ENCODE data around the gene TPM4. TPM values are rescaled to one million over a fixed set of nuclear protein-coding genes. Genes with fewer than 3 reads are reported as not detected.

TPM4 gene
- total RNA-seq, 2 experiments from 2014 or later, result 182 to 185 TPM

GRCh38 chr19:16078759-16079707 lies 2.7 kb downstream of the TPM4 start:
- Mint-ChIP-seq H3K9me3 (no peaks in the 10 kb centered on the region), H3K4me3 (peak overlapping the region; percentile 84), H3K27me3 (no peaks in the 10 kb centered on the region), H3K4me1 (ENCODE audit: low read depth) (peaks cover 69% of the 10 kb centered on the region), H3K27ac (peak overlapping the region; percentile 94), H3K36me3 (ENCODE audit: low read depth) (peaks cover 63% of the 10 kb centered on the region)
- no peaks in the 10 kb centered on the region for H3K9me3 ChIP-seq (ENCODE audit: control insufficient read depth in 1 of 2, insufficient read depth in 1 of 2, low read length in 2 of 2)
- peak; percentile 47 to 96 (median 63) for DNase-seq
- POLR2A ChIA-PET, result interaction anchor here (0.9 to 9.6 kb wide), 15 partner anchors 7 to 789 kb away, joined by 3 to 192 read pairs (median 5); partner anchors contain the start of genes AKAP8, FAM32A, KLF2 and RAB8A
- TF ChIP-seq, protein P1, sequence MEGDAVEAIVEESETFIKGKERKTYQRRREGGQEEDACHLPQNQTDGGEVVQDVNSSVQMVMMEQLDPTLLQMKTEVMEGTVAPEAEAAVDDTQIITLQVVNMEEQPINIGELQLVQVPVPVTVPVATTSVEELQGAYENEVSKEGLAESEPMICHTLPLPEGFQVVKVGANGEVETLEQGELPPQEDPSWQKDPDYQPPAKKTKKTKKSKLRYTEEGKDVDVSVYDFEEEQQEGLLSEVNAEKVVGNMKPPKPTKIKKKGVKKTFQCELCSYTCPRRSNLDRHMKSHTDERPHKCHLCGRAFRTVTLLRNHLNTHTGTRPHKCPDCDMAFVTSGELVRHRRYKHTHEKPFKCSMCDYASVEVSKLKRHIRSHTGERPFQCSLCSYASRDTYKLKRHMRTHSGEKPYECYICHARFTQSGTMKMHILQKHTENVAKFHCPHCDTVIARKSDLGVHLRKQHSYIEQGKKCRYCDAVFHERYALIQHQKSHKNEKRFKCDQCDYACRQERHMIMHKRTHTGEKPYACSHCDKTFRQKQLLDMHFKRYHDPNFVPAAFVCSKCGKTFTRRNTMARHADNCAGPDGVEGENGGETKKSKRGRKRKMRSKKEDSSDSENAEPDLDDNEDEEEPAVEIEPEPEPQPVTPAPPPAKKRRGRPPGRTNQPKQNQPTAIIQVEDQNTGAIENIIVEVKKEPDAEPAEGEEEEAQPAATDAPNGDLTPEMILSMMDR (IDR thresholded peaks at IDR 0.05), result no peak
- ATAC-seq (ENCODE audit: poor library complexity), result peak; percentile 76
- peak overlapping the region; percentile 72 to 83 for H3K27ac ChIP-seq (ENCODE audit: low read depth in 1 of 2, low read length in 2 of 2)
- H3K27me3 ChIP-seq (ENCODE audit: control insufficient read depth in 1 of 2, insufficient read depth in 2 of 2, low read length in 2 of 2), result no peaks in the 10 kb centered on the region
- H3K4me1 ChIP-seq (ENCODE audit: insufficient read depth, low read length), result peaks cover 79% of the 10 kb centered on the region
- H3K36me3 ChIP-seq (ENCODE audit: insufficient read depth, low read length), result peaks cover 39% of the 10 kb centered on the region
- H3K4me3 ChIP-seq (ENCODE audit: low read length), result peak overlapping the region; percentile 87
- CTCF ChIA-PET, result interaction anchor here (0.8 to 4.1 kb wide), 7 partner anchors 7 to 37 kb away, joined by 3 to 24 read pairs (median 6); no protein-coding TSS in a partner anchor
- intact Hi-C loops (cut with DNase I, micrococcal nuclease), result loop anchor here (1.0 to 10.0 kb wide), 10 partner anchors 7 to 288 kb away; partner anchors contain the start of genes FAM32A (in 1 of the 2), KLF2 (in 1 of the 2) and RAB8A (in 1 of the 2)

DNA sequence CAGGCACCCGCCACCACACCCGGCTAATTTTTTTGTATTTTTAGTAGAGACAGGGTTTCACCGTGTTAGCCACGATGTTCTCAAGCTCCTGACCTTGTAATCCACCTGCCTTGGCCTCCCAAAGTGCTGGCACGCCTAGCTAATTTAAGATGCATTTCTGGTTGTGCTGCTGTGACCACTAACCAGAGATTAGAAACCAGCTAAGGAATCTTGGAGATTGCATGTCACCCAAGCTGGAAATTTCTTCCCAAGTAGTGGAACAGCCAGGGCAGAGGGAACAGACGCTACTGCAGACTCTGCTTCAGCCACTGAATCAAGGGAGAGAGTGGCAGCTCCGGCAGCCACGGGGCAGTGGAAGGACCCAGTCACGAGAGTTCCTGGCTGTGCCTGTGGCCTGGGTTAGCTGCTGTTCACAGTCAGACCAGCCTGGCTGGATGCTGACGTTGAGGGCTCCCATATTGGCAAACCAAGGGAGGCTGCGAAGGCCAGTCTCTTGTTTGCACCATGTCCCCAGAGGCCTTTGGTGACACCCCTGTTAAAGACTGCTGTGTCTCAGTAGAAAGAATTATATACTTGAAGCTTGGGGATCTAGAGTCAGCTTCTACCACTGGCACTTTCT lies 7.9 kb downstream of the TPM4 start:
- peaks cover 95% of the 10 kb centered on the region for H3K36me3 Mint-ChIP-seq (ENCODE audit: low read depth)

More for the DNA sequence above, 7.9 kb downstream of the TPM4 start:
- ChIA-PET CTCF (interaction anchor here (1.0 to 2.6 kb wide), 3 partner anchors 11 to 21 kb away, joined by 3 to 8 read pairs (median 5); no protein-coding TSS in a partner anchor), POLR2A (interaction anchor here (1.7 to 7.5 kb wide), 2 partner anchors 10 to 27 kb away, joined by 6 to 192 read pairs; partner anchors contain the start of genes RAB8A and TPM4)
- peaks cover 77% of the 10 kb centered on the region for H3K4me1 ChIP-seq (ENCODE audit: insufficient read depth, low read length)
- H3K27me3 Mint-ChIP-seq, result no peaks in the 10 kb centered on the region
- no peaks in the 10 kb centered on the region for H3K9me3 Mint-ChIP-seq
- ATAC-seq (ENCODE audit: poor library complexity), result no peak
- H3K27me3 ChIP-seq (ENCODE audit: control insufficient read depth in 1 of 2, insufficient read depth in 2 of 2, low read length in 2 of 2), result no peaks in the 10 kb centered on the region
- H3K4me3 Mint-ChIP-seq, result peak overlapping the region; percentile 78
- intact Hi-C loops (cut with DNase I, micrococcal nuclease), result no loop called here
- H3K4me3 ChIP-seq (ENCODE audit: low read length), result no peak overlapping the region
- no peak for DNase-seq
- H3K36me3 ChIP-seq (ENCODE audit: insufficient read depth, low read length), result peaks cover 83% of the 10 kb centered on the region
- H3K4me1 Mint-ChIP-seq (ENCODE audit: low read depth), result peaks cover 75% of the 10 kb centered on the region
- no peaks in the 10 kb centered on the region for H3K9me3 ChIP-seq (ENCODE audit: control insufficient read depth in 1 of 2, insufficient read depth in 1 of 2, low read length in 2 of 2)
- H3K27ac Mint-ChIP-seq, result peak overlapping the region; percentile 87
- peak overlapping the region in 1 of 2 donors; percentile 48 for H3K27ac ChIP-seq (ENCODE audit: low read depth in 1 of 2, low read length in 2 of 2)
- TF ChIP-seq, protein P1 (IDR thresholded peaks at IDR 0.05), result no peak

All from CD4-positive, alpha-beta T cell (primary cell).